GM18868 (cell line): Measurements from ENCODE around the gene DVL1.
"Not testable (repeated sequence)": the region's sequence is repeated elsewhere in the genome, so short reads cannot be mapped to it uniquely, and the experiment has no call there.

ENCODE experiments used
- ATAC-seq: cut with Tn5 transposase; IDR thresholded peaks from one replicate; pipeline ENCODE4 v1.9.1; 2021; ENCODE audit warnings: mild to moderate bottlenecking, moderate library complexity; ENCODE audit not compliant: unreplicated experiment

Gene DVL1

DNA sequence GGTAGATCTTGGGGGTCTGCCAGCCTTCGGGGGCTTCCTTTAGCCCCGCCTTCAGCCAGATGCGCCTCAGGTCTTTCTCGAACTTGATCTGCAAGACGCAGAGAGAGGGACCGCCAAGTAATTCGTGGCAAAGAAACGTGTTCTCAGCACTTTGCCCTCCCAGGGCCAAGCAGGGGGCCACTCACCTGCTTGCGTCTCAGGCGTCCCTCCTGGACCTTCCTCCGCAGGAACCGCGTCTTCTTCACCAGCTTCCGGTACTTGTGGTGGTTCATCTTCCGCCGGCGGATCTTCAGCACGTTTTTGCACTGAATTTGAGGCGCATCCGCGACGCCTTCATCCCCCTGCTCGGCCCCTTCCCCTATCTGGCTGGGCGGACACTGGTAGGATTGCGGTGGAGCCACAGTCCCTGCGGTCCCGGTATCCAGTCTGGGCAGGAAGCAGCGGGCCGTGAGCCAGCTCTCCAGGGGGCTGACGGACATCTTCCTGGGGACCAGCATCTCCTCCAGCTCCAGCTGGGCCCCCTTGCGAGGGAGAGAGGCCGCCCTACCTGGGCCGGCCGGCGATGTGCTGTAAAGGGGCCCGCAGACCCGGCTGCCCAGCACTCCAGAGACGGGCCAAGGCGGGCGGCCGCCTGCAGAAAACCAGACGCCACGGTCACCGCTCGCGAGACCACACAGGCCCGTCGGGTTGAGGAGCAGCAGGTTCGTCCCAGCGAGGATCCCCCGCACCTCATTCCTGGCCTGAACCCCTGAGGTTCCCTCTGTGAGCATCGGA, 24.8 kb upstream of the DVL1 start:
- ATAC-seq: no peak

GRCh38 chr1:1373051-1373814, 24.0 kb upstream of the DVL1 start:
- ATAC-seq: no peak

- no peak for ATAC-seq
Measured at GRCh38 chr1:1371746-1372711, 22.8 kb upstream of the DVL1 start.

- no peak for ATAC-seq
Measured at GRCh38 chr1:1371364-1371745, 22.1 kb upstream of the DVL1 start.

GRCh38 chr1:1370771-1371300, 21.6 kb upstream of the DVL1 start:
- no peak for ATAC-seq

DNA sequence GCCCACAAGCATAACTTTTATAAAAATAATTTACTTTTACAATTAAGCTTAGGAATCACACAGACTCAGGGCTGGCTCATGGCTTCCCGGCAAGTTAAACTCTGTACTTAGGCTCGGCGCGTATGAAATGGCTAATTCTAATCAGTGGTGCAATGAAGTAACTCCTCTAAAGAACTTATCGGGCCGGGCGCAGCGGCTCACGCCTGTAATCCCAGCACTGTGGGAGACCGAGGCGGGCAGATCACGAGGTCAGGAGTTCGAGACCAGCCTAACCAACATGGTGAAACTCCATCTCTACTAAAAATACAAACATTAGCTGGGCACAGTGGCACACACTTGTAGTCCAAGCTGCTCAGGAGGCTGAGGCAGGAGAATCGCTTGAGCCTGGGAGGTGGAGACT, 20.9 kb upstream of the DVL1 start:
- ATAC-seq: not testable (repeated sequence)

GRCh38 chr1:1367315-1367714, 18.1 kb upstream of the DVL1 start:
- no peak for ATAC-seq

GRCh38 chr1:1366699-1367066, 17.5 kb upstream of the DVL1 start:
- ATAC-seq: no peak

DNA sequence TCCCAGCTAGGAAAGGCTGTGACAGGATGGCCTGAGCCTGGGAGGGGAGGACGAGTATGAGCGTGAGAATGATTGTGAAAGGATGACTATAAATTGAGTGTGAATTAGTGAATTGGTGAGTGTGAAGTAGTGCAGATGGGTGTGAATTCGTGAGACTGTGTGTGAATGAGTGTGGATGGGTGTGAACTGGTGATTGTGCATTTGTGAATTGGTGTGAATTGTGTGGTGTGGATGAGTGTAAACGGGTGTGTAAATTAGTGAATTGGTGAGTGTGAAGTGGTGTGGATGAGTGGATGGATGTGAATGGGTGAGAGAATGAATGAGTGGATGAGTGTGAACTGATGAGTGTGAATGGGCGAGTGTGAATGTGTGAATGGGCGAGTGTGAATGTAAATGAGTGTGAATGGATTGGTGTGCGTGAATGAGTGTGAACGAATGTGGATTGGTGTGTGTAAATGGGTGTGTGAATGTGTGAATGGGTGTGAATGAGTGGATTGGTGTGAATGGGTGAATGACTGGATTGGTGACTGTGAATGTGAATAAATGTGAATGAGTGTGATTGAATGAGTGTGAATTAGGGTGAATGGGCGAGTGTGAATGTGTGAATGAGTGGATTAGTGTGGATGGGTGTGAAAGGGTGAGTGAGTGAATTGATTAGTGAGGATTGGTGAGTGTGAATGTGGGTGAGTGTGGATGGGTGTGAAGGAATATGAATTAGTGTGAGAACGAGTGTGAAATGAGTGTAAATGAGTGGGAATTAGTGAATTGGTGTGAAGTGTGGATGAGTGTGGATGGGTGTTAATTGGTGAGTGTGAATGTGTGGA, 16.9 kb upstream of the DVL1 start:
- ATAC-seq: no peak

DNA sequence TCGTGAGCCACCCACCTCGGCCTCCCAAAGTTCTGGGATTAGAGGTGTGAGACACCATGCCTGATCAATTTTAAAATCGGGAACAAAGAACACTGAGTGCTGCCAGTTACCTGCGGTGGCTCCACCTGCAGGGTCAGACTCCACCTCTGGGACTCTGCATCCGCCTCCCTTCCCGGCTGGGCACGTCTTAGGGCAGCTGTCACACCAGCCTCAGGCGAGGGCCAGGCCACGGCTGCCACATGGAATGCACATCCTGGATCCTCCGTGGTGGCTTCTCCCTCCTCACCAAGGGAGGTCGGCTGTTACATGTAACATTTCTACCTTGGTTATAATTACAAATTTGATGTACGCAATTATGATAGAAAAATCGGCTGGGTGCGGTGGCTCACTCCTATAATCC, 15.0 kb upstream of the DVL1 start:
- ATAC-seq: no peak

GRCh38 chr1:1361982-1362423, 12.8 kb upstream of the DVL1 start:
- ATAC-seq: no peak

DNA sequence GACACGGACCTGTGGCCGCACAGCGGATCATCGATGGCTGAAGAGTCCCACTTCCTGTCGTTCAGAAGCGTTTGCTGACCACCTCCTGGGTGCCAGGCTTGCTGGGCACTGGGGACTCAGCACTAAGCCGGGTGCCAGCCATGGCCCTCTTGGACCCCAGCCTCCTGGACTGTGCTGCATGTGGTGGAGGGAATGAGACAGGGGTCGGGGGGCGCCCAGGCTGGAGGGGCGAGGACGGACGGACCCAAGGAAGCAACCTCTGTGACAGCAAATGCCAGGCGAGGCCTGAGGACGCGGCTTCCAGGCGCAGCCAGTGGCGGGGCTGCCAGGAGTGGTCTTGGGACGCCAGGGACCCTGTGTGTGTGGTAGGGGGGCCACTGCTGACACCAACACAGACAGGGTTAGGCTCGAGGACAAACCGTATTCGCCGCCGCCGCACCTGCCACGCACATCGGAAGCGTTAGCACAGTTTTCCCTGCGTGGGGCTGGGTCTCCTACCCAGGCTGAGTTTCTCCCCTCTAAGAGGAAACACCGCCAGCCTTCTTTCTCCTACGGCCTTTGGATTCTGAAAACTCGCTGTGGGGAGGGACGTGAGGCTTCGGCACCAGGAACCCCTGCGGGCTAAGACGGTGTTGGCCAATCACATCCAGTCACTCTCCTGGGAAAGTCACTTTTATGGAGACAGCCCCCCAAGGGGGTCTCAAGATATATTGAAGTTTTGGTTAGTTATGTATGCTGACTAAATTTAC, 12.2 kb upstream of the DVL1 start:
- no peak for ATAC-seq

DNA sequence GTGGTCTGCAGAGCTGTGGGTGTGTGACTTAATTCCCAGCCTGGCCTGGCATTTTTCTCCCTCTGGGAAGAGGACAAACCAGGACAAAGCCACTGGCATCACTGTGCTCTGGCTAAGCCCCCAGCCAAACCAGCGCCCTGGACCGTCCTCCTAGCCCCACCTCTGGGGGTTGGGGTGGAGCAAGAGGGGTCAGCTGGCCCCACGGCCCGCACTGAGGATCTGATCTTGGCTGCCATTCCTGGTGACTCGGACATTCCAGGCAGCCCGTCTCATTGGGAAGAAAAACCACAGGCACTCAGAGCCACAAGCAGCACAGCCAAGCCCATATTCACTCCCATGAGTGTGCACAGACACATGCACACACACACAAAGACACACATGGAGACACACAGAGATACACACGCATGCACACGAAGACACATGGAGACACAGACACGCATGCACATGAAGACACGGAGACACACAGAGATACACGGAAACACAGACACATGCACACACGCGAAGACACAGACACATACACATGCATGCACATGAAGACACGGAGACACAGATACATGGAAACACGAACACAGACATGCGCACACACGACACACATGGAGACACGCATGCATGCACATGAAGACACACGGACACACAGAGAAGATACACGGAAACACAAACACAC, 11.4 kb upstream of the DVL1 start:
- no peak for ATAC-seq

GRCh38 chr1:1359664-1360468, 10.6 kb upstream of the DVL1 start:
- ATAC-seq: no peak

DNA sequence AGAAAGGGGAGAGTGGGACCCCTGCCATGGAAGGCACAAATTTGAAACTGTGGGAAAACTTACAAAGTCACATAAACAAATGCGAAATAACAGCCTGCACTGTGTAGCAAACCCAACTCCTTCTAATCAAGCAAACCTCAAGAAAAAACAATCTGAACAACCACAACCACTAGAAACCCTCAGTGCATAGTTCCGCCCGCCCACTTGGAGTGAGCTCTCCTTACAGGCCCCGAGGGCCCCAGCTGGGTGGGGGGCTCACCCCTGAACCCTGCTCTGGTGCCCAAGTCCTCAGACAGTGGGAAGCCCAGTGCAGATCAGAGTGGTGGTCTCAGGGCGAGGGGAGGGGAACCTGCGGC, 10.1 kb upstream of the DVL1 start:
- ATAC-seq: no peak

GRCh38 chr1:1358433-1359271, 9.4 kb upstream of the DVL1 start, which contains the start of gene MXRA8:
Gene MXRA8, minus strand, starts transcription at chr1:1358555. Its CDS starts 51 bp downstream, at chr1:1358504.
- ATAC-seq: no peak

DNA sequence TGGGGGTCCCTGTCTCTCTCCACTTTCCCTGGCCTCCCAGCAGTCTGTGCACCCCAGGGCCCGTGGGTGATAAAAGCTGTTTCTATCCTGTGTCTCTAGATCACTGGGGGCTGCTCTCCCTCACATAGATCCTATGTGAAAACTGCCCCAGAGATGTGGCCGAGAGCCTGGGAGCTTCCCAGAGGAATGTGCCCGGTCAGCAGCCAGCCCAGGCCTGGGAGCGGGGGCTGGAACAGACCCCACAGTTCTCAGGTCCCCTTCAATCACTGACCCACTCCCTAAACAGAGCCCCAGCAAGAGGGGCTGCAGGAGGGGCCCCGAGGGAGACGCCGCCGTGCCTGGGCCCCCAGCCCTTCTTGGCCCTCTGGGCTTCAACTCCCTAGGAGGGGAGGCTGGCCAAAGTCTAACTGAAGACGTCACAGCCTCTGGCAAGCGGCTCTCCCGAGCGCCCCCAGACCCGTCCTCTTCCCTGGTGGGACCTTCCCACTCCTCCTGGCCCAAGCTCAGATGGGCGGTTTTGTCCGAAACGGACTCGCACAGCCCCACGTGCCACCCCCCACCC, 8.7 kb upstream of the DVL1 start:
- no peak for ATAC-seq
